ENCODE data around the gene RAMP1.
A peak's percentile ranks its signal among the peaks of the same experiment; 100 is the strongest.

RAMP1 gene

GRCh38 chr2:237863689-237864443 lies 4.4 kb downstream of the RAMP1 start:
- TF ChIP-seq MYC (IDR thresholded peaks at IDR 0.05; ENCODE audit: low read depth, low read length) = no peak
- TF ChIP-seq CTCF (IDR thresholded peaks at IDR 0.05; ENCODE audit: low read depth, low read length) = no peak
- no peak for TF ChIP-seq MAX (IDR thresholded peaks at IDR 0.05; ENCODE audit: low read depth, low read length)
- no peak for TF ChIP-seq POLR2A (IDR thresholded peaks at IDR 0.05; ENCODE audit: extremely low read depth, insufficient read length)
- no peak for DNase-seq (ENCODE audit: low read depth)

GRCh38 chr2:237864444-237864931 lies 5.1 kb downstream of the RAMP1 start:
- no peak for DNase-seq (ENCODE audit: low read depth)
- no peak overlapping the region for H3K4me3 ChIP-seq (ENCODE audit: low read depth, low read length)
- TF ChIP-seq MAX (IDR thresholded peaks at IDR 0.05; ENCODE audit: low read depth, low read length) = no peak
- TF ChIP-seq CTCF (IDR thresholded peaks at IDR 0.05; ENCODE audit: low read depth, low read length) = no peak
- no peak for TF ChIP-seq MYC (IDR thresholded peaks at IDR 0.05; ENCODE audit: low read depth, low read length)
- TF ChIP-seq POLR2A (IDR thresholded peaks at IDR 0.05; ENCODE audit: extremely low read depth, insufficient read length) = no peak

More at GRCh38 chr2:237863689-237864443, 4.4 kb downstream of the RAMP1 start:
- H3K4me3 ChIP-seq (ENCODE audit: low read depth, low read length) = no peak overlapping the region

GRCh38 chr2:237864940-237865622 lies 5.7 kb downstream of the RAMP1 start:
- no peak overlapping the region for H3K4me3 ChIP-seq (ENCODE audit: low read depth, low read length)
- DNase-seq (ENCODE audit: low read depth) = no peak
- TF ChIP-seq CTCF (IDR thresholded peaks at IDR 0.05; ENCODE audit: low read depth, low read length) (no peak), POLR2A (IDR thresholded peaks at IDR 0.05; ENCODE audit: extremely low read depth, insufficient read length) (no peak), MAX (IDR thresholded peaks at IDR 0.05; ENCODE audit: low read depth, low read length) (no peak), MYC (IDR thresholded peaks at IDR 0.05; ENCODE audit: low read depth, low read length) (no peak)

- DNase-seq (ENCODE audit: low read depth) = peak; percentile 24
- TF ChIP-seq MYC (IDR thresholded peaks at IDR 0.05; ENCODE audit: low read depth, low read length) = no peak
- TF ChIP-seq CTCF (IDR thresholded peaks at IDR 0.05; ENCODE audit: low read depth, low read length) = peak; percentile 34
- H3K4me3 ChIP-seq (ENCODE audit: low read depth, low read length) = no peak overlapping the region
These were observed 6.2 kb downstream of the RAMP1 start for GRCh38 chr2:237865623-237866041.

- no peak overlapping the region for H3K4me3 ChIP-seq (ENCODE audit: low read depth, low read length)
- TF ChIP-seq POLR2A (IDR thresholded peaks at IDR 0.05; ENCODE audit: extremely low read depth, insufficient read length) (no peak), MYC (IDR thresholded peaks at IDR 0.05; ENCODE audit: low read depth, low read length) (no peak), CTCF (IDR thresholded peaks at IDR 0.05; ENCODE audit: low read depth, low read length) (no peak), MAX (IDR thresholded peaks at IDR 0.05; ENCODE audit: low read depth, low read length) (no peak)
- DNase-seq (ENCODE audit: low read depth) = no peak
These were observed 6.7 kb downstream of the RAMP1 start for GRCh38 chr2:237866101-237866621.

All from NB4 (cell line).